WERI-Rb-1 (cell line): ENCODE data around the gene PCTP.

Source experiments
- DNase-seq: peaks from one replicate; pipeline ENCODE4 v3.0.0-alpha.2; 2020
- H3K27ac ChIP-seq: fragments of 250-450 bp; sonication (Bioruptor Pico); 2 replicates; pipeline ENCODE4 v1.5.1; 2020; ENCODE audit warnings: mild to moderate bottlenecking, moderate library complexity
- H3K27me3 ChIP-seq: fragments of 250-450 bp; sonication (Bioruptor Pico); 2 replicates; pipeline ENCODE4 v1.5.1; 2021; ENCODE audit warnings: mild to moderate bottlenecking, low read depth, moderate library complexity; ENCODE audit not compliant: insufficient read depth, severe bottlenecking
- H3K36me3 ChIP-seq: fragments of 250-450 bp; sonication (Bioruptor Pico); 2 replicates; pipeline ENCODE4 v1.5.1; 2020; ENCODE audit warnings: mild to moderate bottlenecking, moderate library complexity
- H3K4me3 ChIP-seq: 2 replicates; pipeline ENCODE4 v1.5.1; 2011; ENCODE audit warnings: low read depth, mild to moderate bottlenecking, control low read depth, low read length
- H3K9me3 ChIP-seq: fragments of 250-450 bp; sonication (Bioruptor Pico); 2 replicates; pipeline ENCODE4 v1.5.1; 2021; ENCODE audit warnings: mild to moderate bottlenecking, moderate library complexity; ENCODE audit not compliant: severe bottlenecking
- CTCF ChIP-seq: IDR thresholded peaks from 2 replicates; pipeline ENCODE4 v1.5.1; 2011; ENCODE audit warnings: low read depth, mild to moderate bottlenecking, control low read depth, inconsistent platforms, low read length

PCTP gene

GRCh38 chr17:55750750-55751657, at the start of gene PCTP:
PCTP (plus strand) TSS chr17:55751051; CDS start chr17:55751104, 53 bp downstream.
- Histone ChIP-seq H3K36me3 (no peaks in the 10 kb centered on the region), H3K9me3 (no peaks in the 10 kb centered on the region), H3K27me3 (no peaks in the 10 kb centered on the region), H3K4me3 (peak within 1 kb of the TSS; percentile 81), H3K27ac (peak within 1 kb of the TSS; percentile 63)
- peak; percentile 52 for TF ChIP-seq CTCF
- peak; percentile 97 for DNase-seq

DNA sequence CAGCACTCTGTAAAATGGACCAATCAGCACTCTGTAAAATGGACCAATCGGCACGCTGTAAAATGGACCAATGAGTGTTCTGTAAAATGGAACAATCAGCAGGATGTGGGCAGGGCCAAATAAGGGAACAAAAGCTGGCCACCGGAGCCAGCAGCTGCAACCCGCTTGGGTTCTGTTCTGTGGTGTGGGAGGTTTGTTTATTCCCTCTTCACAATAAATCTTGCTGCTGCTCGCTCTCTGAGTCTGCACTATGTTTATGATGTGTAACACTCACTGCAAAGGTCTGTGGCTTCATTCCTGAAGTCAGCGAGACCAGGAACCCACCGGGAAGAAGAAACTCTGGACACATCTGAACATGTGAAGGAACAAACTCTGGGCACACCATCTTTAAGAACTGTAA, 48.7 kb upstream of the PCTP start:
- no peak for TF ChIP-seq CTCF

DNA sequence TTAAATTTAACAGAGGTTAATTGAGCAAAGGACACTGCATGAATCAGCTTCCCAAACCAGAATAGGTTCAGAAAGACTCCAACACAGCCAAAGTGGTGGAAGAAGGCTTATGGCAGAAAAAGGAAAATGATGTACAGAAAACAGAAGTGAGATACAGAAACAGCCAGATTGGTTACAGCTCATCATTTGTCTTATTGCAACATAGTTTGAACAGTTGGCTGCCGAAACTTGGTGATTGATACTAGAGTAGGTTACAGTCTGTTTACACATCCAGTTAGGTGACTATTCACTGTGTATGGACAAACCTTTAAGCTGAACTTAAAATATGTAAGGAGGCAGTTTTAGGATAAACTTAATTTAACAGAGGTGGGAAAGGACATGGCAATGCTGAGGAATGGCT, 46.5 kb upstream of the PCTP start:
- peaks cover 19% of the 10 kb centered on the region for H3K27me3 ChIP-seq
- H3K27ac ChIP-seq = no peak overlapping the region
- no peak for TF ChIP-seq CTCF
- peaks cover 8% of the 10 kb centered on the region for H3K9me3 ChIP-seq
- no peak for DNase-seq
- H3K4me3 ChIP-seq = no peak overlapping the region
- H3K36me3 ChIP-seq = no peaks in the 10 kb centered on the region

More for the DNA sequence above, 48.7 kb upstream of the PCTP start:
- Histone ChIP-seq H3K4me3 (no peak overlapping the region), H3K36me3 (no peaks in the 10 kb centered on the region), H3K27ac (no peak overlapping the region), H3K27me3 (peaks cover 39% of the 10 kb centered on the region), H3K9me3 (peaks cover 8% of the 10 kb centered on the region)
- no peak for DNase-seq

GRCh38 chr17:55705847-55706246, 45.0 kb upstream of the PCTP start:
- H3K36me3 ChIP-seq = no peaks in the 10 kb centered on the region
- H3K27me3 ChIP-seq = peaks cover 17% of the 10 kb centered on the region
- H3K9me3 ChIP-seq = peaks cover 8% of the 10 kb centered on the region
- no peak for TF ChIP-seq CTCF
- H3K4me3 ChIP-seq = no peak overlapping the region
- H3K27ac ChIP-seq = no peak overlapping the region
- DNase-seq = no peak

GRCh38 chr17:55706808-55707773, 43.8 kb upstream of the PCTP start:
- no peak for TF ChIP-seq CTCF
- Histone ChIP-seq H3K9me3 (peaks cover 3% of the 10 kb centered on the region), H3K27ac (no peak overlapping the region), H3K27me3 (peaks cover 9% of the 10 kb centered on the region), H3K4me3 (peak overlapping the region; percentile 17), H3K36me3 (no peaks in the 10 kb centered on the region)
- peak; percentile 52 for DNase-seq
